Mammary epithelial cell (primary cell): Measurements from ENCODE around the gene SLC25A26.

Experiments
- EZH2 ChIP-seq: IDR thresholded peaks from 2 replicates; pipeline ENCODE4 v1.6.1; 2012; ENCODE audit warnings: low read length, inconsistent platforms, borderline replicate concordance
- TF ChIP-seq, protein P1 (sequence below), 2 donors: IDR thresholded peaks in 1 of 2; conservative IDR thresholded peaks in 1 of 2; 2 replicates each; pipeline ENCODE4 v1.5.1; 2011 to 2012; ENCODE audit warnings: inconsistent platforms in 2 of 2, low read length in 2 of 2, mild to moderate bottlenecking in 2 of 2, control low read depth in 1 of 2, low read depth in 1 of 2; ENCODE audit not compliant: insufficient read depth in 1 of 2; ENCODE audit errors: extremely low read depth in 1 of 2

DNA sequence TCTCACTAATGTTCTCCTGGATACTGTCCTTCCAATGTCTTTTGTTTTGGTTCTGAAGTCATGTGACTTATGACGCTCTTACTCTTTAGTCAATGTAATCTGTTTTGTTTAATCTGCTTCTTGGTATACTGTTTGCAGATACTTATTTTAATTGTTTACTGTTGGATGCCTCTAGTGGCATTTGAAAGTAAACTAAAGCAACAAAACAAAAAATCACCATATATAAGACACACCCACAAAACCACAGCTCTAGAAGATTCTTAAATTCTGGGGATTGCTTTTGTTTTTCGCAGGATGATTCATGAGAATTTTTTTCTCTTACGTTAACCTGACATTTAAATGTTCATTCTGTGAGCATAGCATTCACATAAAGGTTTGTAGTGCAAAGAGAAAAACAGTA, 16.8 kb downstream of the SLC25A26 start:
- TF ChIP-seq, protein P1, sequence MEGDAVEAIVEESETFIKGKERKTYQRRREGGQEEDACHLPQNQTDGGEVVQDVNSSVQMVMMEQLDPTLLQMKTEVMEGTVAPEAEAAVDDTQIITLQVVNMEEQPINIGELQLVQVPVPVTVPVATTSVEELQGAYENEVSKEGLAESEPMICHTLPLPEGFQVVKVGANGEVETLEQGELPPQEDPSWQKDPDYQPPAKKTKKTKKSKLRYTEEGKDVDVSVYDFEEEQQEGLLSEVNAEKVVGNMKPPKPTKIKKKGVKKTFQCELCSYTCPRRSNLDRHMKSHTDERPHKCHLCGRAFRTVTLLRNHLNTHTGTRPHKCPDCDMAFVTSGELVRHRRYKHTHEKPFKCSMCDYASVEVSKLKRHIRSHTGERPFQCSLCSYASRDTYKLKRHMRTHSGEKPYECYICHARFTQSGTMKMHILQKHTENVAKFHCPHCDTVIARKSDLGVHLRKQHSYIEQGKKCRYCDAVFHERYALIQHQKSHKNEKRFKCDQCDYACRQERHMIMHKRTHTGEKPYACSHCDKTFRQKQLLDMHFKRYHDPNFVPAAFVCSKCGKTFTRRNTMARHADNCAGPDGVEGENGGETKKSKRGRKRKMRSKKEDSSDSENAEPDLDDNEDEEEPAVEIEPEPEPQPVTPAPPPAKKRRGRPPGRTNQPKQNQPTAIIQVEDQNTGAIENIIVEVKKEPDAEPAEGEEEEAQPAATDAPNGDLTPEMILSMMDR (conservative IDR thresholded peaks at IDR 0.05 in 1 of 2, IDR thresholded peaks at IDR 0.05 in 1 of 2; ENCODE audit: extremely low read depth in 1 of 2, insufficient read depth in 1 of 2, low read depth in 1 of 2, low read length in 2 of 2) = no peak
- TF ChIP-seq EZH2 = no peak
